ENCODE results near the gene PYHIN1. TPM values are rescaled to one million over a fixed set of nuclear protein-coding genes. Genes with fewer than 3 reads are reported as not detected.
"Not testable (repeated sequence)": the region's sequence is repeated elsewhere in the genome, so short reads cannot be mapped to it uniquely, and the experiment has no call there.

Gene PYHIN1
- polyA plus RNA-seq, 3 donors: 0.08 to 0.67 (median 0.40) TPM

DNA sequence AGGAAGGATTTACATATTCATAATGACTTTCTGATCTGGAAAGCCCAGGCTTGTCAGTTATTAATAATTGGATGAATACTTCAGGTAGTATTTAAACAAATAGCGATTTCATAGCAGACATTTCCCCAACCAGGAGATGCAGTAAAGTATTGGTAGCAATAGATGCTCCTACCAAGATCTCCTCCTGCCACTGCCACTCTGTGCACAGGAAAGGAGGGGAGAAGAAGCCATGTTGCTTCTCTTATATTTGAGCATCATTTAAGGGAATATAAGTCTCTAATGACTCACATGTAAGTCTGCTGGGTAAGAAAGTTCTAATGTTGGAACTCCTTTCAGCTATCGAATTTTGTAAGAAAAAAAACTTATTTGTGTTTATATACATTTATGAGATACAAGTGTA, 77.9 kb downstream of the PYHIN1 start:
- WGBS, 3 donors: 45 to 60% (median 46%) methylated on average over 2 of the region's 2 CpGs
- peak overlapping the region; percentile 79 for H3K27ac ChIP-seq (ENCODE audit: low read depth, low read length)

DNA sequence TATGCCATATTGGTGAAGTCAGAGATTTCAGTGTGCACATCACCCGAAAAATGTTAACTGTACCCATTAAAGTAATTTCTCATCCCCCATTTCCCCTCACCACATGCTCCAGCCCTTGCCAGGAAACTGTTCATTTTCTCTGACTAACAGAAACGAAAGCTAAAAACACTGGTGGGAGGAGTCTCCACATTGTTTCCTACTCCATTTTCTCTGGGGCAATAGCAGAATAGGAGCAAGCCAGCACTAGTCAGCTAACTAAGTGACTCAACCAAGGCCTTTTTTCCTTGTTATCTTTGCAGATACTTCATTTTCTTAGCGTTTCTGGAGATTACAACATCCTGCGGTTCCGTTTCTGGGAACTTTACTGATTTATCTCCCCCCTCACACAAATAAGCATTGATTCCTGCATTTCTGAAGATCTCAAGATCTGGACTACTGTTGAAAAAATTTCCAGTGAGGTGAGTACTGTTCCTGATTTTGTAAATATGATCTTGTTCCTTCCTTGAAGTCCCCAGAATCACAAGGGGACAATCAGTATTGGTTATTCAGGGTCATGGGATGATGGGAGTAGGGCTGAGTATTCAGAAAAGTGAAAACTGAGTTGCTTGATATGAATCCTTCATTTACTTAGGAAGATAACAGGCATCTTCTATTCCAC, 78.5 kb downstream of the PYHIN1 start, which contains the start of gene IFI16:
Gene IFI16, plus strand, starts transcription at position 204 of the 658 bp plus-strand sequence. CDS start 4,774 bp downstream, outside the sequence.
- 1 to 27% (median 1%) methylated on average over 5 of the region's 5 CpGs for WGBS, 3 donors
- peak within 1 kb of the TSS; percentile 79 for H3K27ac ChIP-seq (ENCODE audit: low read depth, low read length)

- WGBS, 3 donors: 1 to 18% (median 5%) methylated on average over 5 of the region's 5 CpGs
- peak overlapping the region; percentile 78 for H3K27ac ChIP-seq (ENCODE audit: low read depth, low read length)
Observed at GRCh38 chr1:159010391-159010790, 79.0 kb downstream of the PYHIN1 start.

GRCh38 chr1:159011001-159011400, 79.6 kb downstream of the PYHIN1 start:
- not testable (repeated sequence) for H3K27ac ChIP-seq (ENCODE audit: low read depth, low read length)
- 8 to 49% (median 9%) methylated on average over 9 of the region's 9 CpGs for WGBS, 3 donors

GRCh38 chr1:159011751-159012150, 80.4 kb downstream of the PYHIN1 start:
- H3K27ac ChIP-seq (ENCODE audit: low read depth, low read length): no peak overlapping the region

DNA sequence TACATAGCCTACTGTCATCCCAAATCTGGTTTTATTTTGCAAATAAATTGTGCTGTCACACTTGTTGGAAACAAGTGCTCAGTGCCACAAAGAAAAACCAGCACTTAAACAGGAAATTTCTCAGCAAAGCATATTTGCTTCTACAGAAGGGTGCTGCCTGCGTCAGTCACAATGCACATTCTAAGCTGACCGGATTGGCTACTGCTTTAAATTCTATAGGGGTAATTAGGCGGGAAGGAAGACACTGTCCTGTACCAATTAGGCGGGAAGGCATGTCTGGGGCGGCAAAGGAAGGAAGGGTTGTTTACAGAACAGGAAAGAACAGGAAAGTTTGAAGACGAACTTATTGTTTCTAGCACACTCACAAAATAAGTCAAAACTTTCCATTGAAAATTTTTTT, 81.1 kb downstream of the PYHIN1 start:
- H3K27ac ChIP-seq (ENCODE audit: low read depth, low read length): peak overlapping the region; percentile 54
- WGBS, 3 donors: 19 to 28% (median 20%) methylated on average over 6 of the region's 6 CpGs

DNA sequence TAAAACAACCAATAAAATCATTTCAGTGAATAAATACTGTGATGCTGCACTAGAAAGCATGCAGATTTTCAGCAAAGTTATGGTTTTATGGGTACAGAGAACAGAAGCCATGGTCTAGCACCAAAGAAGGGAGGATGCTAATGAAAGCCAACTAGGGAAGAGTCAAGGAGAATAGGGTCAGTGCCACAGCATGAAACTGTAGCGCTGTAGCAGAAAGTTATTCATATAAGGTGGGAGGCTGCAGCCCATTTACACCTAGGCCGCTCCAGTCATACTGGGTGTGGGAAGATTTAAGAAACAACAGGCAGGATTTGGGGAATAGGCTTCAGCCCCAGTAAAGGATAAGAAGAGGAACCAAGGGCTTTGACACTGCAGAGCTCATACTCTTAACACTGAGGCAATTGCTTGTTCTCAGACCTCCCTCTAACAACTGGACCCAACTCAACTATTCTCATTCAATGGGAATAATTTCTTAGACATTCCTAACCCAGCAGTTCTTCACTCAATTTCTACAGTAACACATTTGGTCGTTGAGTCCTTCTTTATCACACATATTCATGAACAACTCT, 82.7 kb downstream of the PYHIN1 start:
- no peak overlapping the region for H3K27ac ChIP-seq (ENCODE audit: low read depth, low read length)
- WGBS, 3 donors: 84 to 91% (median 90%) methylated on average over 3 of the region's 3 CpGs

GRCh38 chr1:159014851-159015250, 83.5 kb downstream of the PYHIN1 start:
- WGBS, 3 donors: 63 to 88% (median 86%) methylated on average over 3 of the region's 3 CpGs
- no peak overlapping the region for H3K27ac ChIP-seq (ENCODE audit: low read depth, low read length)

DNA sequence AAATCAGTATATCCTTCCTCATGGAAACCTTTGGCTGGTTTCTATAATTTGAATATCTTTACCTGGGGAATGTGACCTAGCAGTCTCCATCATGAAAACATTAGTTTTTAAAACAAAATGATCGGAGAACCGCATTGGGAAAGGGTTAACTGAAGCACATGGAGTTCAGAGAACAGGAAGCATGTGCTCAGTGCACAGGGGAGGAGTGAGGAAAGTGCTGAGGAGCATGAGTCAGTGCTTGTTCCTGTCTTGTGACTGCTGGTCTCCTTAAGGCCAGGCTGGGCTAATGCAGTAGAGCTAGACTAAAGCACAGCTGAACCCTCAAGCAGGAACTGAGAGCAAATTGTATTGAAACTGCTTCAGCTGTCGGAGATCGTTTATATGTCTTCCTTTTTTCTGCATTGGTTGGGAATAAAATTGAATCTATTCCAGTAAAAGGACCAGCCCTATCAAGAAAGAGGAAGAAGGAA, 84.1 kb downstream of the PYHIN1 start:
- 28 to 55% (median 33%) methylated on average over 4 of the region's 4 CpGs for WGBS, 3 donors
- H3K27ac ChIP-seq (ENCODE audit: low read depth, low read length): peak overlapping the region; percentile 22

DNA sequence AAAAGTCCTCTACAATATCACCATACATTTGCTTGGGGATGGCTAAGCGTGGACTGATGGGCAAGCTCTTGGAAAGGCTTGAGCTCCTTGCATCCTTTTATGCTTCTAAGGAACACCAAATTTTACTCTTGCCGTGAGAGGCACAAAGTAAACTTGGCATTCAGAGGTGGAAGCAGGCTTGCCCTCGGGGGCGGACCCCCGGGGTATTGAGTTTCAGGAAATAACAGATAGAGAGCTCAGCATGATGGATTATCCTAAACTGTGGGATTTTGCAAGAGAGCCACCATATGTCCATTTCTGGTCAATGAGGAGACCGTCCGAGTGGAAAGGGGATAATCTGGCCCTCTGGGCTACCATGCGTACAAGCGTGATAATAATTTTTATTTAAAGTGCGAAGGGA, 92.4 kb downstream of the PYHIN1 start:
- 71 to 90% (median 86%) methylated on average over 10 of the region's 10 CpGs for WGBS, 3 donors

DNA sequence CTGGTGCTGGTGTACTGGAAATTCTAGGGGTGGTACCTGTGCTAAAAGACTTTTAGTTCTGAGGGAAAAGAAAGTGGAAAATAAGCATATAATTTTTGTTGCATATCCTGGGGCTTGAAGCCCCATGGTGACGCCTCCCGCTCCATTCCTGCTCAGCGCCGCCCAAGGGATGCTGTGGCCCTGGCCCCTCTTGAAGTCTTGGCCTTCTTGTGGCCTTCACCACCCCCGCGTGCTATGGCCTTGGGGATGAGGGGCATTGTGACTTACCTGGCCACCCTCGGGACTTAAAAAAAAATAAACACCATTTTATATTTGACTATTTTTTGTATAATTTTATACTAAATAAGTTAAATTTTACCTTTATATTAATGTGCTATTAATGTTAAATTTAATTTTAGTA, 93.7 kb downstream of the PYHIN1 start:
- 92 to 97% (median 97%) methylated on average over 7 of the region's 7 CpGs for WGBS, 3 donors
- H3K27ac ChIP-seq (ENCODE audit: low read depth, low read length): no peak overlapping the region

More for the DNA sequence above, 92.4 kb downstream of the PYHIN1 start:
- no peak overlapping the region for H3K27ac ChIP-seq (ENCODE audit: low read depth, low read length)

Other genes starting within 250 kb of the PYHIN1 start
- under 1 TPM in 1 of 3 donors, not detected in 2; 0.18 TPM for gene SPTA1, start 244.8 kb upstream of the PYHIN1 start, polyA plus RNA-seq
- not detected for gene OR6K2, start 230.9 kb upstream of the PYHIN1 start, polyA plus RNA-seq
- not detected for gene OR6K3, start 210.8 kb upstream of the PYHIN1 start, polyA plus RNA-seq
- not detected for gene OR6K6, start 176.8 kb upstream of the PYHIN1 start, polyA plus RNA-seq
- not detected for gene OR6N1, start 159.4 kb upstream of the PYHIN1 start, polyA plus RNA-seq
- not detected for gene OR6N2, start 150.3 kb upstream of the PYHIN1 start, polyA plus RNA-seq
- 10 to 100 TPM in 2 of 3 donors, 1 to 10 TPM in 1; 1.1 to 30.1 (median 22.5) TPM for gene MNDA, start 100.2 kb upstream of the PYHIN1 start, polyA plus RNA-seq
- gene IFI16, start 78.4 kb downstream of the PYHIN1 start, polyA plus RNA-seq: 100 to 1,000 TPM in 2 of 3 donors, 10 to 100 TPM in 1; 12.5 to 159 (median 140) TPM
- gene AIM2, start 145.2 kb downstream of the PYHIN1 start, polyA plus RNA-seq: under 1 TPM; 0.13 to 0.90 (median 0.39) TPM
- 10 to 100 TPM in 2 of 3 donors, 1 to 10 TPM in 1; 1.2 to 19.0 (median 10.4) TPM for gene CADM3, start 240.1 kb downstream of the PYHIN1 start, polyA plus RNA-seq

All from adipose tissue (tissue), 3 donors.